ENCODE measurements around the gene B4GALNT2.

Gene B4GALNT2

GRCh38 chr17:49180303-49180702, 47.7 kb downstream of the B4GALNT2 start:
- H2AFZ ChIP-seq (ENCODE audit: low read length) = no peak overlapping the region
- H3K4me1 ChIP-seq (ENCODE audit: insufficient read depth, low read length, poor library complexity, severe bottlenecking) = peaks cover 8% of the 10 kb centered on the region
- no peak overlapping the region for H3K4me3 ChIP-seq (ENCODE audit: low read length, poor library complexity, severe bottlenecking)
- H3K36me3 ChIP-seq (ENCODE audit: insufficient read depth, low read length) = no peaks in the 10 kb centered on the region
- no peaks in the 10 kb centered on the region for H4K20me1 ChIP-seq (ENCODE audit: insufficient read depth, low read length, poor library complexity, severe bottlenecking)
- peaks cover 25% of the 10 kb centered on the region for H3K9me3 ChIP-seq (ENCODE audit: insufficient read depth, low read depth, low read length)
- no peaks in the 10 kb centered on the region for H3K79me2 ChIP-seq (ENCODE audit: insufficient read depth, low read length)
- no peaks in the 10 kb centered on the region for H3F3A ChIP-seq (ENCODE audit: low read depth)
- no peaks in the 10 kb centered on the region for H3K27me3 ChIP-seq (ENCODE audit: insufficient read depth, low read length, poor library complexity, severe bottlenecking)
- H3K4me2 ChIP-seq (ENCODE audit: low read depth, low read length, poor library complexity, severe bottlenecking) = no peak overlapping the region
- no peaks in the 10 kb centered on the region for H3K9me2 ChIP-seq (replicated peaks; ENCODE audit: low read depth, low read length)
- TF ChIP-seq, protein P1, sequence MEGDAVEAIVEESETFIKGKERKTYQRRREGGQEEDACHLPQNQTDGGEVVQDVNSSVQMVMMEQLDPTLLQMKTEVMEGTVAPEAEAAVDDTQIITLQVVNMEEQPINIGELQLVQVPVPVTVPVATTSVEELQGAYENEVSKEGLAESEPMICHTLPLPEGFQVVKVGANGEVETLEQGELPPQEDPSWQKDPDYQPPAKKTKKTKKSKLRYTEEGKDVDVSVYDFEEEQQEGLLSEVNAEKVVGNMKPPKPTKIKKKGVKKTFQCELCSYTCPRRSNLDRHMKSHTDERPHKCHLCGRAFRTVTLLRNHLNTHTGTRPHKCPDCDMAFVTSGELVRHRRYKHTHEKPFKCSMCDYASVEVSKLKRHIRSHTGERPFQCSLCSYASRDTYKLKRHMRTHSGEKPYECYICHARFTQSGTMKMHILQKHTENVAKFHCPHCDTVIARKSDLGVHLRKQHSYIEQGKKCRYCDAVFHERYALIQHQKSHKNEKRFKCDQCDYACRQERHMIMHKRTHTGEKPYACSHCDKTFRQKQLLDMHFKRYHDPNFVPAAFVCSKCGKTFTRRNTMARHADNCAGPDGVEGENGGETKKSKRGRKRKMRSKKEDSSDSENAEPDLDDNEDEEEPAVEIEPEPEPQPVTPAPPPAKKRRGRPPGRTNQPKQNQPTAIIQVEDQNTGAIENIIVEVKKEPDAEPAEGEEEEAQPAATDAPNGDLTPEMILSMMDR (conservative IDR thresholded peaks at IDR 0.05; ENCODE audit: low read length) = peak; percentile 99
- no peak for TF ChIP-seq EZH2phosphoT487 (IDR thresholded peaks at IDR 0.05; ENCODE audit: borderline replicate concordance)
- no peak overlapping the region for H3K9ac ChIP-seq (ENCODE audit: low read depth, low read length, poor library complexity, severe bottlenecking)

- no peak for TF ChIP-seq EZH2phosphoT487 (IDR thresholded peaks at IDR 0.05; ENCODE audit: borderline replicate concordance)
- TF ChIP-seq, protein P1 (conservative IDR thresholded peaks at IDR 0.05; ENCODE audit: low read length) = no peak
- Histone ChIP-seq H3F3A (ENCODE audit: low read depth) (no peaks in the 10 kb centered on the region), H3K9me2 (replicated peaks; ENCODE audit: low read depth, low read length) (no peaks in the 10 kb centered on the region), H3K4me3 (ENCODE audit: low read length, poor library complexity, severe bottlenecking) (no peak overlapping the region), H3K4me2 (ENCODE audit: low read depth, low read length, poor library complexity, severe bottlenecking) (no peak overlapping the region), H3K36me3 (ENCODE audit: insufficient read depth, low read length) (no peaks in the 10 kb centered on the region), H3K9me3 (ENCODE audit: insufficient read depth, low read depth, low read length) (peaks cover 19% of the 10 kb centered on the region), H3K4me1 (ENCODE audit: insufficient read depth, low read length, poor library complexity, severe bottlenecking) (peaks cover 8% of the 10 kb centered on the region), H3K79me2 (ENCODE audit: insufficient read depth, low read length) (no peaks in the 10 kb centered on the region), H3K27me3 (ENCODE audit: insufficient read depth, low read length, poor library complexity, severe bottlenecking) (no peaks in the 10 kb centered on the region), H4K20me1 (ENCODE audit: insufficient read depth, low read length, poor library complexity, severe bottlenecking) (no peaks in the 10 kb centered on the region), H3K9ac (ENCODE audit: low read depth, low read length, poor library complexity, severe bottlenecking) (no peak overlapping the region), H2AFZ (ENCODE audit: low read length) (peak overlapping the region; percentile 2; the same call in 1 of the 2 replicates)
Observed at GRCh38 chr17:49180998-49181635, 48.5 kb downstream of the B4GALNT2 start.

GRCh38 chr17:49183341-49183740, 50.8 kb downstream of the B4GALNT2 start:
- no peak for TF ChIP-seq EZH2phosphoT487 (IDR thresholded peaks at IDR 0.05; ENCODE audit: borderline replicate concordance)
- TF ChIP-seq, protein P1 (conservative IDR thresholded peaks at IDR 0.05; ENCODE audit: low read length) = no peak
- Histone ChIP-seq H3K9ac (ENCODE audit: low read depth, low read length, poor library complexity, severe bottlenecking) (no peak overlapping the region), H3K36me3 (ENCODE audit: insufficient read depth, low read length) (no peaks in the 10 kb centered on the region), H3K79me2 (ENCODE audit: insufficient read depth, low read length) (no peaks in the 10 kb centered on the region), H3K9me2 (replicated peaks; ENCODE audit: low read depth, low read length) (no peaks in the 10 kb centered on the region), H3F3A (ENCODE audit: low read depth) (no peaks in the 10 kb centered on the region), H3K4me3 (ENCODE audit: low read length, poor library complexity, severe bottlenecking) (no peak overlapping the region), H3K4me1 (ENCODE audit: insufficient read depth, low read length, poor library complexity, severe bottlenecking) (peaks cover 8% of the 10 kb centered on the region), H2AFZ (ENCODE audit: low read length) (no peak overlapping the region), H3K9me3 (ENCODE audit: insufficient read depth, low read depth, low read length) (peaks cover 10% of the 10 kb centered on the region; the same call in 1 of the 2 replicates), H4K20me1 (ENCODE audit: insufficient read depth, low read length, poor library complexity, severe bottlenecking) (no peaks in the 10 kb centered on the region), H3K27me3 (ENCODE audit: insufficient read depth, low read length, poor library complexity, severe bottlenecking) (no peaks in the 10 kb centered on the region), H3K4me2 (ENCODE audit: low read depth, low read length, poor library complexity, severe bottlenecking) (no peak overlapping the region)
